22Rv1 (cell line): Measurements from ENCODE around the gene ICA1.

Experiments
- H3K27ac ChIP-seq: fragments of 450-650 bp; 2 replicates; pipeline ENCODE4 v1.5.1; 2017
- CTCF ChIP-seq: fragments of 450-650 bp; IDR thresholded peaks from 2 replicates; pipeline ENCODE4 v1.5.1; 2017; ENCODE audit warnings: mild to moderate bottlenecking
- ZFX ChIP-seq: fragments of 450-650 bp; IDR thresholded peaks from 2 replicates; pipeline ENCODE4 v1.6.1; 2017; ENCODE audit warnings: antibody characterized with exemption, borderline replicate concordance

ICA1 gene

DNA sequence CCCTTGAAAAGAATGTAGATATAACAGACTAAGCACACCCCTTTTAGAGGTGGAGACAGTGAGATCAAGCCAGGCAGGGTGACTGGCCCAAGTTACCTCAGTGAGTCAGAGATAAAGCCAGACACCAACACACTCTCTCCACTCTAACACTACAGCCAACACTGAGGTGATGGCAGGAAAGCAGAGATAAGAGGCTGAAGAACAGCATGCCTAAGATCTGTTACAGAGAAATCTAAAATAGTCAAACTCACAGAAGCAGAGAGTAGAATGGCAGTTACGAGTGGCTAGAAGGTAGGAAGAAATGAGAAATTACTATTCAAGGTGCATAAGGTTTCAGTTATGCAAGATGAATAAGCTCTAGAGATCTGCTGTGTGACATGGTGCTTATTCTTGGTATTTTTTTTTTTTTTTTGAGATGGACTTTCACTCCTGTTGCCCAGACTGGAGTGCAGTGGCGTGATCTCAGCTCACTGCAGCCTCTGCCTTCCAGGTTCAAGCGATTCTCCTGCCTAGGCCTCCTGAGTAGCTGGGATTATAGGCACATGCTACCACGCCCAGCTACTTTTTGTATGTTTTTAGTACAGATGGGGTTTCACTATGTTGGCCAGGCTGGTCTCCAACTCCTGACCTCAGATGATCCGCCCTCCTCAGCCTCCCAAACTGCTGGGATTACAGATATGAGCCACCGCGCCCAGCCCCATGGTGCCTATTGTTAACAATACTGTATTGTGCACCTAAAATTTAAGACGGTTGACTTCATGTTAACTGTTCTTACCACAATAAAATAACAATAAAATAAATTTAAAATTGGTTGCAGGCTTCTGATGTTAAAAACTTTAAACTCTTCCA lies 28.7 kb downstream of the ICA1 start:
- no peak for TF ChIP-seq ZFX
- TF ChIP-seq CTCF: no peak
- H3K27ac ChIP-seq: no peak overlapping the region

DNA sequence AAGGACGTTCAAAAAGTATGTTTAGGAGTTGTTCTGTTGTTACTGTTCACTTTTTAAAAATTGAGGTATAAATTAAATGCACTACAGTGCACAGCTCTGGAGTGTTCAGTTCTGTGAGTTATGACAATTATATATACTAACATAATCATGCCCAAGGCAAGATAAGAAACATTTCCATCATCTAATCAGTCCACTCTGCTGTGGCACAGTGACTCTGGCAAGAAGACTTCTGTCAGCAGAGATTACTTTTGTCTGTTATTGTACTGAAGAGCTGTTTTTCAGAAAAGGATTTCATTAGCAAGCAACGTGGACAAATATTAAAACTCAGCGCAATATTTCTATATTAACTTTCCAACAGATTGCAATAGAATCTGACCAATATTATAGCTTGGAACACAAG lies 32.0 kb downstream of the ICA1 start:
- no peak overlapping the region for H3K27ac ChIP-seq
- no peak for TF ChIP-seq ZFX
- no peak for TF ChIP-seq CTCF

DNA sequence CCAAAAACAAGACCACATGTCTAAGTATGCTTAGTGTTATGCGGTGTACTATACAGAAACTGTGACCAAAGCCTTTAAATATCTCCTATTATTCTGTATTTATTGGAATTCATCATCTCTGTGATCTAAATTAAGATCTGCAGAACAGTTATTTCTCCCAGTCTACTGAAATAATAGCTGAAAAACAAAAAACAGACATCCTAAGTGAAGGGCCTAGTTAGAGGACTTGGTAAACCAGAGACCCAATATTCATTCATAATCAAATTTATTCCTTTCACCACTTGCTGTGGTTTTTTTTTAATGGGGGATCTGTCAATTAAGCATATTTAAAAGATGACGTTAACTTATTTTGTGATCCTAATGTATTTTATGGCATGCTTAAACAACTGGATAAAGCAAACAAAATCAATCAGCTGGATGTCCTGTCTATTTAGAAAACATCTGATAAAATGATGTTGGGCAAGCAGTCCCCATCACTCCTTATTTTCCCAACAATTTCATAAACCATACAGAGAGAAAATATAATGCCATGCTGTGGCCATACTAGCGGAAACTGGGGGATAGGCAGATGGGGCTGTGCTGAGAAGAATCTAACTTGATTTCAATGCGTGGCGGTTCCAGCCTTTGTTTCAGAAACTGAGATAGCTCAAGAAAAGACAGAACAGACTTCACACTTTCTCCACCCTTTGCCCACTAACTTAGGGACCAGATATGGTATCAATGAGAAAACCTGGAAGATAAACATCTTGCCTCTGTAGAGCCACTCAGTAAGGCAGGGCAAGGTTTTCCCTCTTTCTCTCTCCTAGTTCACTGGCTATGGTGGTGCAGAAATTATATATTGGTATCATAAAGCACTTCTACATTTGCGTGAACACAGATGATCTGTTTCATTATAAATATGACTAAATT lies 32.9 kb downstream of the ICA1 start:
- H3K27ac ChIP-seq: no peak overlapping the region
- TF ChIP-seq CTCF (no peak), ZFX (no peak)

- TF ChIP-seq ZFX (no peak), CTCF (no peak)
- H3K27ac ChIP-seq: no peak overlapping the region
Measured at GRCh38 chr7:8228068-8228467, 33.9 kb downstream of the ICA1 start.

DNA sequence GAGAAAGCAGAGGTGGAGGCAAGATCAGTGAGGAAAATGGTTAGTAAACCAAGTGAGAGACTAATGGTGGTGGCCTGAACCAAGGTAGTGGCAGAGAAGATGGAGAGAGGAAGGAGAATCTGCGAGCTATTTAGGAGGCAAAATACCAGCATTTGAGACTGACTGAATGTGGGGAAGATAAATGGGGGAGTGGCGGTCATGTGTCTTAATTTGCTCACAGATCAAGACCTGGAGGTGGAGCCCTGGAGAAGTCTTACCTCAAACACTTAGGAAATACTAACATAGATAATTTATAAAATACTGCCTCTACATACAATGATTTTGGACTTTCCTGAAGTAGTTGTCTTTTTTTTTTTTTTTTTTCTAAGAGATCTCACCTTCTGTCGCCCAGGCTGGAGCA lies 34.7 kb downstream of the ICA1 start:
- TF ChIP-seq CTCF (no peak), ZFX (no peak)
- no peak overlapping the region for H3K27ac ChIP-seq

GRCh38 chr7:8226501-8226900 lies 35.5 kb downstream of the ICA1 start:
- TF ChIP-seq ZFX (no peak), CTCF (no peak)
- H3K27ac ChIP-seq: no peak overlapping the region

GRCh38 chr7:8221567-8221966 lies 40.4 kb downstream of the ICA1 start:
- no peak overlapping the region for H3K27ac ChIP-seq
- no peak for TF ChIP-seq CTCF
- no peak for TF ChIP-seq ZFX
